Neural cell (in vitro differentiated cells): Measurements from ENCODE around the gene MRPS34.

Experiments
- EP300 ChIP-seq: fragments of 450-650 bp; conservative IDR thresholded peaks from 2 replicates; pipeline ENCODE4 v1.6.1; 2014; ENCODE audit warnings: antibody characterized with exemption, mild to moderate bottlenecking, moderate library complexity; ENCODE audit not compliant: poor library complexity, severe bottlenecking
- EZH2 ChIP-seq: fragments of 200-600, 300-800 bp; shearing (Covaris generic), sonication (generic); IDR thresholded peaks from 2 replicates; pipeline ENCODE4 v1.6.1; 2014; ENCODE audit warnings: antibody characterized with exemption, low read length, borderline replicate concordance, mild to moderate bottlenecking; ENCODE audit not compliant: insufficient read depth, poor library complexity, severe bottlenecking
- MXI1 ChIP-seq: fragments of 450-650 bp; conservative IDR thresholded peaks from 2 replicates; pipeline ENCODE4 v1.6.1; 2014; ENCODE audit warnings: antibody characterized with exemption, mild to moderate bottlenecking; ENCODE audit not compliant: poor library complexity, severe bottlenecking
- POLR2AphosphoS5 ChIP-seq: IDR thresholded peaks from 2 replicates; pipeline ENCODE4 v1.6.1; 2012
- RAD21 ChIP-seq: fragments of 450-650 bp; conservative IDR thresholded peaks from 2 replicates; pipeline ENCODE4 v1.6.1; 2014; ENCODE audit warnings: antibody characterized with exemption, mild to moderate bottlenecking, moderate library complexity
- SMC3 ChIP-seq: fragments of 450-650 bp; conservative IDR thresholded peaks from 2 replicates; pipeline ENCODE4 v1.6.1; 2014; ENCODE audit warnings: antibody characterized with exemption, mild to moderate bottlenecking, moderate library complexity; ENCODE audit not compliant: poor library complexity
- TAF1 ChIP-seq: IDR thresholded peaks from 2 replicates; pipeline ENCODE4 v1.6.1; 2012; ENCODE audit warnings: low read depth
- TF ChIP-seq, protein P1 (sequence below): fragments of 450-650 bp; IDR thresholded peaks from 2 replicates; pipeline ENCODE4 v1.5.1; 2014; ENCODE audit warnings: antibody characterized with exemption, mild to moderate bottlenecking, moderate library complexity; ENCODE audit not compliant: poor library complexity, severe bottlenecking
- TF ChIP-seq, protein P2 (sequence below): IDR thresholded peaks from 2 replicates; pipeline ENCODE4 v1.6.1; 2012; ENCODE audit warnings: borderline replicate concordance

DNA sequence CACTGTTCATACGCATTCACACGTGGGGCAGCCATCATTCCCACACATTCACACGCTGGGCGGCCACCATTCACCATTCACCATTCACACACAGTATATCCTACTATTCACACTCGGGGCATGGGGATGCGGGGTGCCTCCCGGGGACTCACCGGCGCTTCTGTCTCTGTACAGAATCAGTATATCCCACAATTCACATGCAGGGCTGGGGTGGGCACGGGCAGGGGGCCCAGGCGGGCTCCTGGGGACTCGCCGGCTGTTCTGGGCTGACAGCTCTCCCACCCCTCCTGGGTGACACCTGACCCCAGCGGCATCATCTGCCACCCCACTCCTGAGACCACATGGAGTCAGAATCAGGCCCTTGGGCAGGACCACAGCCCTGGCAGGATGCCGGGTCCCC lies 11.2 kb downstream of the MRPS34 start:
- TF ChIP-seq EZH2 (no peak), POLR2AphosphoS5 (no peak), EP300 (no peak), RAD21 (no peak), TAF1 (no peak), SMC3 (no peak), MXI1 (no peak)
- TF ChIP-seq, protein P1, sequence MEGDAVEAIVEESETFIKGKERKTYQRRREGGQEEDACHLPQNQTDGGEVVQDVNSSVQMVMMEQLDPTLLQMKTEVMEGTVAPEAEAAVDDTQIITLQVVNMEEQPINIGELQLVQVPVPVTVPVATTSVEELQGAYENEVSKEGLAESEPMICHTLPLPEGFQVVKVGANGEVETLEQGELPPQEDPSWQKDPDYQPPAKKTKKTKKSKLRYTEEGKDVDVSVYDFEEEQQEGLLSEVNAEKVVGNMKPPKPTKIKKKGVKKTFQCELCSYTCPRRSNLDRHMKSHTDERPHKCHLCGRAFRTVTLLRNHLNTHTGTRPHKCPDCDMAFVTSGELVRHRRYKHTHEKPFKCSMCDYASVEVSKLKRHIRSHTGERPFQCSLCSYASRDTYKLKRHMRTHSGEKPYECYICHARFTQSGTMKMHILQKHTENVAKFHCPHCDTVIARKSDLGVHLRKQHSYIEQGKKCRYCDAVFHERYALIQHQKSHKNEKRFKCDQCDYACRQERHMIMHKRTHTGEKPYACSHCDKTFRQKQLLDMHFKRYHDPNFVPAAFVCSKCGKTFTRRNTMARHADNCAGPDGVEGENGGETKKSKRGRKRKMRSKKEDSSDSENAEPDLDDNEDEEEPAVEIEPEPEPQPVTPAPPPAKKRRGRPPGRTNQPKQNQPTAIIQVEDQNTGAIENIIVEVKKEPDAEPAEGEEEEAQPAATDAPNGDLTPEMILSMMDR = no peak
- TF ChIP-seq, protein P2, sequence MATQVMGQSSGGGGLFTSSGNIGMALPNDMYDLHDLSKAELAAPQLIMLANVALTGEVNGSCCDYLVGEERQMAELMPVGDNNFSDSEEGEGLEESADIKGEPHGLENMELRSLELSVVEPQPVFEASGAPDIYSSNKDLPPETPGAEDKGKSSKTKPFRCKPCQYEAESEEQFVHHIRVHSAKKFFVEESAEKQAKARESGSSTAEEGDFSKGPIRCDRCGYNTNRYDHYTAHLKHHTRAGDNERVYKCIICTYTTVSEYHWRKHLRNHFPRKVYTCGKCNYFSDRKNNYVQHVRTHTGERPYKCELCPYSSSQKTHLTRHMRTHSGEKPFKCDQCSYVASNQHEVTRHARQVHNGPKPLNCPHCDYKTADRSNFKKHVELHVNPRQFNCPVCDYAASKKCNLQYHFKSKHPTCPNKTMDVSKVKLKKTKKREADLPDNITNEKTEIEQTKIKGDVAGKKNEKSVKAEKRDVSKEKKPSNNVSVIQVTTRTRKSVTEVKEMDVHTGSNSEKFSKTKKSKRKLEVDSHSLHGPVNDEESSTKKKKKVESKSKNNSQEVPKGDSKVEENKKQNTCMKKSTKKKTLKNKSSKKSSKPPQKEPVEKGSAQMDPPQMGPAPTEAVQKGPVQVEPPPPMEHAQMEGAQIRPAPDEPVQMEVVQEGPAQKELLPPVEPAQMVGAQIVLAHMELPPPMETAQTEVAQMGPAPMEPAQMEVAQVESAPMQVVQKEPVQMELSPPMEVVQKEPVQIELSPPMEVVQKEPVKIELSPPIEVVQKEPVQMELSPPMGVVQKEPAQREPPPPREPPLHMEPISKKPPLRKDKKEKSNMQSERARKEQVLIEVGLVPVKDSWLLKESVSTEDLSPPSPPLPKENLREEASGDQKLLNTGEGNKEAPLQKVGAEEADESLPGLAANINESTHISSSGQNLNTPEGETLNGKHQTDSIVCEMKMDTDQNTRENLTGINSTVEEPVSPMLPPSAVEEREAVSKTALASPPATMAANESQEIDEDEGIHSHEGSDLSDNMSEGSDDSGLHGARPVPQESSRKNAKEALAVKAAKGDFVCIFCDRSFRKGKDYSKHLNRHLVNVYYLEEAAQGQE = no peak
